Stimulated activated CD4-positive, alpha-beta T cell treated with anti-CD3 and anti-CD28 coated beads, Interleukin-4, amount 100 ng/mL, for 24 hours (primary cell): Measurements from ENCODE around the gene NLGN2.
"Not testable (repeated sequence)": the region's sequence is repeated elsewhere in the genome, so short reads cannot be mapped to it uniquely, and the experiment has no call there.

Experiments used
- DNase-seq: peaks from one replicate; pipeline ENCODE4 v3.0.0-alpha.2; 2020

NLGN2 gene

GRCh38 chr17:7407485-7408251, at the start of gene NLGN2:
Gene NLGN2, plus strand, starts transcription at chr17:7407845. Its CDS starts 411 bp downstream, at chr17:7408256.
- no peak for DNase-seq

GRCh38 chr17:7361906-7362305, 45.7 kb upstream of the NLGN2 start:
- no peak for DNase-seq

GRCh38 chr17:7363311-7363710, 44.3 kb upstream of the NLGN2 start:
- no peak for DNase-seq

GRCh38 chr17:7365963-7366362, 41.7 kb upstream of the NLGN2 start:
- not testable (repeated sequence) for DNase-seq

- DNase-seq, result no peak
Observed at GRCh38 chr17:7367083-7367482, 40.6 kb upstream of the NLGN2 start.

GRCh38 chr17:7367918-7368598, 39.6 kb upstream of the NLGN2 start:
- DNase-seq, result no peak

GRCh38 chr17:7368599-7368994, 39.0 kb upstream of the NLGN2 start:
- not testable (repeated sequence) for DNase-seq

- DNase-seq, result no peak
Observed at GRCh38 chr17:7369825-7370224, 37.8 kb upstream of the NLGN2 start.

- no peak for DNase-seq
Observed at GRCh38 chr17:7370853-7371252, 36.8 kb upstream of the NLGN2 start.

GRCh38 chr17:7374353-7374752, 33.3 kb upstream of the NLGN2 start:
- no peak for DNase-seq

GRCh38 chr17:7379134-7379533, 28.5 kb upstream of the NLGN2 start:
- DNase-seq, result no peak

- DNase-seq, result no peak
Observed at GRCh38 chr17:7380321-7380720, 27.3 kb upstream of the NLGN2 start.

GRCh38 chr17:7380855-7381683, 26.6 kb upstream of the NLGN2 start, which contains the start of gene TNK1:
Gene TNK1, plus strand, starts transcription at chr17:7381089. Its CDS starts 1,838 bp downstream, at chr17:7382927.
- DNase-seq, result no peak

- no peak for DNase-seq
Observed at GRCh38 chr17:7382901-7383300, 24.7 kb upstream of the NLGN2 start.

- DNase-seq, result no peak
Observed at GRCh38 chr17:7383371-7383741, 24.3 kb upstream of the NLGN2 start.

GRCh38 chr17:7383742-7384488, 23.7 kb upstream of the NLGN2 start:
- DNase-seq, result peak; percentile 76

- no peak for DNase-seq
Observed at GRCh38 chr17:7384489-7385081, 23.1 kb upstream of the NLGN2 start.

GRCh38 chr17:7388856-7389255, 18.8 kb upstream of the NLGN2 start:
- no peak for DNase-seq

GRCh38 chr17:7389924-7390910, 17.4 kb upstream of the NLGN2 start:
- DNase-seq, result no peak

GRCh38 chr17:7391307-7391706, 16.3 kb upstream of the NLGN2 start:
- DNase-seq, result no peak
